H1 (cell line): ENCODE results near the gene ZNF672. TPM values are rescaled to one million over a fixed set of nuclear protein-coding genes. Genes with fewer than 3 reads are reported as not detected.

ENCODE experiments used
- JUND ChIP-seq: IDR thresholded peaks from 2 replicates; pipeline ENCODE4 v1.6.1; 2011; ENCODE audit warnings: mild to moderate bottlenecking, improper control_type of control experiment, low read length
- POLR2AphosphoS5 ChIP-seq: IDR thresholded peaks from 2 replicates; pipeline ENCODE4 v1.6.1; 2011; ENCODE audit warnings: low read depth, low read length
- SP1 ChIP-seq: IDR thresholded peaks from 2 replicates; pipeline ENCODE4 v1.6.1; 2011; ENCODE audit warnings: low read depth, low read length
- TAF7 ChIP-seq: optimal IDR thresholded peaks from 2 replicates; pipeline ENCODE3; 2011; ENCODE audit warnings: low read depth, mild to moderate bottlenecking, inconsistent platforms, low read length, moderate library complexity, borderline replicate concordance
- polyA plus RNA-seq, 7 experiments: library from polyadenylated mRNA; depleted of rRNA in 3 of 7; stranded (reverse) in 5 of 7; unstranded in 2 of 7; fragments of >200 nt in 5 of 7; fragments of 200-250 nt in 2 of 7; gene quantifications; 1 replicate in 5 of 7; 2 replicates in 1 of 7; 4 replicates in 1 of 7; pipeline versions ENCODE4 v1.2.1 to v1.2.3, GENCODE V29; 2011 to 2013; ENCODE audit warnings: missing spikeins in 2 of 7, mixed read lengths in 2 of 7
- total RNA-seq: library from RNA; stranded (reverse); fragmentation: NEBNext Ultra II Directional; extraction: Animal tissue kit (Norgen Biotek cat#: 25700); gene quantifications from 2 replicates; pipeline ENCODE4 v1.2.1, GENCODE V29; 2021

ZNF672 gene
- total and polyA plus RNA-seq, 2 of the 8 experiments (the other 6 are each of a cell fraction or from before 2014, with no cell fraction given) = 30.7 to 40.4 TPM

- no peak for TF ChIP-seq SP1
- TF ChIP-seq TAF7 = no peak
- TF ChIP-seq JUND = no peak
- no peak for TF ChIP-seq POLR2AphosphoS5
- TF ChIP-seq, all 59 proteins: peak for 0
Measured at GRCh38 chr1:248861616-248862015, 23.6 kb downstream of the ZNF672 start (continued).
